GM12864 (cell line): Measurements from ENCODE around the gene TENT5C.

Experiments
- DNase-seq: peaks from one replicate; pipeline ENCODE4 v3.0.0-alpha.2; 2011; ENCODE audit warnings: low read depth
- H3K4me3 ChIP-seq: 2 replicates; pipeline ENCODE4 v1.5.1; 2011; ENCODE audit warnings: mild to moderate bottlenecking, low read depth, low read length, control low read depth
- CTCF ChIP-seq: IDR thresholded peaks from 2 replicates; pipeline ENCODE4 v1.5.1; 2011; ENCODE audit warnings: low read depth, mild to moderate bottlenecking, moderate library complexity, low read length, control low read depth, inconsistent platforms; ENCODE audit errors: missing control alignments

TENT5C gene

GRCh38 chr1:117561551-117561950 lies 44.3 kb upstream of the TENT5C start:
- no peak overlapping the region for H3K4me3 ChIP-seq
- TF ChIP-seq CTCF = no peak
- DNase-seq = no peak

GRCh38 chr1:117562581-117563491 lies 43.0 kb upstream of the TENT5C start:
- TF ChIP-seq CTCF = no peak
- H3K4me3 ChIP-seq = no peak overlapping the region
- DNase-seq = no peak

GRCh38 chr1:117563492-117563875 lies 42.4 kb upstream of the TENT5C start:
- no peak for TF ChIP-seq CTCF
- no peak overlapping the region for H3K4me3 ChIP-seq
- no peak for DNase-seq

GRCh38 chr1:117564227-117565075 lies 41.4 kb upstream of the TENT5C start:
- DNase-seq = no peak
- no peak for TF ChIP-seq CTCF
- H3K4me3 ChIP-seq = no peak overlapping the region

- TF ChIP-seq CTCF = no peak
- H3K4me3 ChIP-seq = no peak overlapping the region
- no peak for DNase-seq
Observed at GRCh38 chr1:117565076-117565556, 40.7 kb upstream of the TENT5C start.

- H3K4me3 ChIP-seq = no peak overlapping the region
- TF ChIP-seq CTCF = no peak
- DNase-seq = no peak
Observed at GRCh38 chr1:117565745-117566455, 39.9 kb upstream of the TENT5C start.
